ENCODE measurements around the gene CUBN.

The CUBN gene

GRCh38 chr10:17114878-17115444 is 14.7 kb downstream of the CUBN start (continued):
- TF ChIP-seq, protein P1, sequence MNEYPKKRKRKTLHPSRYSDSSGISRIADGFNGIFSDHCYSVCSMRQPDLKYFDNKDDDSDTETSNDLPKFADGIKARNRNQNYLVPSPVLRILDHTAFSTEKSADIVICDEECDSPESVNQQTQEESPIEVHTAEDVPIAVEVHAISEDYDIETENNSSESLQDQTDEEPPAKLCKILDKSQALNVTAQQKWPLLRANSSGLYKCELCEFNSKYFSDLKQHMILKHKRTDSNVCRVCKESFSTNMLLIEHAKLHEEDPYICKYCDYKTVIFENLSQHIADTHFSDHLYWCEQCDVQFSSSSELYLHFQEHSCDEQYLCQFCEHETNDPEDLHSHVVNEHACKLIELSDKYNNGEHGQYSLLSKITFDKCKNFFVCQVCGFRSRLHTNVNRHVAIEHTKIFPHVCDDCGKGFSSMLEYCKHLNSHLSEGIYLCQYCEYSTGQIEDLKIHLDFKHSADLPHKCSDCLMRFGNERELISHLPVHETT (tag by site-specific recombination; IDR thresholded peaks at IDR 0.05): peak; percentile 87; the same call in 1 of the 2 replicates
- TF ChIP-seq ZSCAN23 (tag by site-specific recombination; IDR thresholded peaks at IDR 0.05) (peak; percentile 65; the same call in 1 of the 2 replicates), ZBTB1 (tag by site-specific recombination; IDR thresholded peaks at IDR 0.05) (peak; percentile 93), ZFP69B (tag by site-specific recombination; IDR thresholded peaks at IDR 0.05) (peak; percentile 57; the same call in 1 of the 2 replicates), ZFP3 (tag by site-specific recombination; IDR thresholded peaks at IDR 0.05; ENCODE audit: low read depth) (0 out of 2 replicates have a peak, but pooled peaks have one; percentile 15), ZEB2 (tag by site-specific recombination; IDR thresholded peaks at IDR 0.05) (peak; percentile 61; the same call in 1 of the 2 replicates), ZBTB21 (tag by site-specific recombination; IDR thresholded peaks at IDR 0.05) (peak; percentile 65; the same call in 1 of the 2 replicates), ZNF843 (tag by site-specific recombination; IDR thresholded peaks at IDR 0.05) (peak; percentile 24; the same call in 1 of the 2 replicates), PATZ1 (tag by site-specific recombination; IDR thresholded peaks at IDR 0.05) (peak; percentile 66), ZBTB8A (tag by site-specific recombination; IDR thresholded peaks at IDR 0.05) (peak; percentile 41; the same call in 1 of the 2 replicates), REPIN1 (tag by site-specific recombination; IDR thresholded peaks at IDR 0.05; ENCODE audit: low read depth) (peak; percentile 80; the same call in 1 of the 2 replicates), SP7 (tag by site-specific recombination; IDR thresholded peaks at IDR 0.05) (peak; percentile 75), KLF8 (tag by site-specific recombination; IDR thresholded peaks at IDR 0.05) (peak; percentile 39; the same call in 1 of the 2 replicates), ZNF600 (tag by site-specific recombination; IDR thresholded peaks at IDR 0.05) (peak; percentile 60; the same call in 1 of the 2 replicates), ZNF324 (tag by site-specific recombination; IDR thresholded peaks at IDR 0.05) (peak; percentile 60; the same call in 1 of the 2 replicates), ZNF335 (tag by site-specific recombination; conservative IDR thresholded peaks at IDR 0.05) (peak; percentile 94), ZNF629 (tag by site-specific recombination; IDR thresholded peaks at IDR 0.05) (peak; percentile 84), ZNF792 (tag by site-specific recombination; IDR thresholded peaks at IDR 0.05) (peak; percentile 84; the same call in 1 of the 2 replicates), ZBTB17 (tag by site-specific recombination; IDR thresholded peaks at IDR 0.05) (peak; percentile 73)
- TF ChIP-seq, protein P2, sequence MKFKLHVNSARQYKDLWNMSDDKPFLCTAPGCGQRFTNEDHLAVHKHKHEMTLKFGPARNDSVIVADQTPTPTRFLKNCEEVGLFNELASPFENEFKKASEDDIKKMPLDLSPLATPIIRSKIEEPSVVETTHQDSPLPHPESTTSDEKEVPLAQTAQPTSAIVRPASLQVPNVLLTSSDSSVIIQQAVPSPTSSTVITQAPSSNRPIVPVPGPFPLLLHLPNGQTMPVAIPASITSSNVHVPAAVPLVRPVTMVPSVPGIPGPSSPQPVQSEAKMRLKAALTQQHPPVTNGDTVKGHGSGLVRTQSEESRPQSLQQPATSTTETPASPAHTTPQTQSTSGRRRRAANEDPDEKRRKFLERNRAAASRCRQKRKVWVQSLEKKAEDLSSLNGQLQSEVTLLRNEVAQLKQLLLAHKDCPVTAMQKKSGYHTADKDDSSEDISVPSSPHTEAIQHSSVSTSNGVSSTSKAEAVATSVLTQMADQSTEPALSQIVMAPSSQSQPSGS (tag by site-specific recombination; IDR thresholded peaks at IDR 0.05; ENCODE audit: low read depth): 0 out of 2 replicates have a peak, but pooled peaks have one; percentile 18
- TF ChIP-seq, protein P3, sequence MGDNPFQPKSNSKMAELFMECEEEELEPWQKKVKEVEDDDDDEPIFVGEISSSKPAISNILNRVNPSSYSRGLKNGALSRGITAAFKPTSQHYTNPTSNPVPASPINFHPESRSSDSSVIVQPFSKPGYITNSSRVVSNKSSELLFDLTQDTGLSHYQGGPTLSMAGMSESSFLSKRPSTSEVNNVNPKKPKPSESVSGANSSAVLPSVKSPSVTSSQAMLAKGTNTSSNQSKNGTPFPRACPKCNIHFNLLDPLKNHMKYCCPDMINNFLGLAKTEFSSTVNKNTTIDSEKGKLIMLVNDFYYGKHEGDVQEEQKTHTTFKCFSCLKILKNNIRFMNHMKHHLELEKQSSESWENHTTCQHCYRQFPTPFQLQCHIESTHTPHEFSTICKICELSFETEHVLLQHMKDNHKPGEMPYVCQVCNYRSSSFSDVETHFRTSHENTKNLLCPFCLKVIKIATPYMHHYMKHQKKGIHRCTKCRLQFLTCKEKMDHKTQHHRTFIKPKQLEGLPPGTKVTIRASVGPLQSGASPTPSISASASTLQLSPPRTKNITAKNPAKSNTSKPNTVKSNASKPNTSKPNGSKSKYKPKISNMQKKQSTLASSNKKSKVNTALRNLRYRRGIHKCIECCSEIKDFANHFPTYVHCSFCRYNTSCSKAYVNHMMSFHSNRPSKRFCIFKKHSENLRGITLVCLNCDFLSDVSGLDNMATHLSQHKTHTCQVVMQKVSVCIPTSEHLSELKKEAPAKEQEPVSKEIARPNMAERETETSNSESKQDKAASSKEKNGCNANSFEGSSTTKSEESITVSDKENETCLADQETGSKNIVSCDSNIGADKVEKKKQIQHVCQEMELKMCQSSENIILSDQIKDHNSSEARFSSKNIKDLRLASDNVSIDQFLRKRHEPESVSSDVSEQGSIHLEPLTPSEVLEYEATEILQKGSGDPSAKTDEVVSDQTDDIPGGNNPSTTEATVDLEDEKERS (tag by site-specific recombination; IDR thresholded peaks at IDR 0.05): peak; percentile 58; the same call in 1 of the 2 replicates
- TF ChIP-seq, protein P4, sequence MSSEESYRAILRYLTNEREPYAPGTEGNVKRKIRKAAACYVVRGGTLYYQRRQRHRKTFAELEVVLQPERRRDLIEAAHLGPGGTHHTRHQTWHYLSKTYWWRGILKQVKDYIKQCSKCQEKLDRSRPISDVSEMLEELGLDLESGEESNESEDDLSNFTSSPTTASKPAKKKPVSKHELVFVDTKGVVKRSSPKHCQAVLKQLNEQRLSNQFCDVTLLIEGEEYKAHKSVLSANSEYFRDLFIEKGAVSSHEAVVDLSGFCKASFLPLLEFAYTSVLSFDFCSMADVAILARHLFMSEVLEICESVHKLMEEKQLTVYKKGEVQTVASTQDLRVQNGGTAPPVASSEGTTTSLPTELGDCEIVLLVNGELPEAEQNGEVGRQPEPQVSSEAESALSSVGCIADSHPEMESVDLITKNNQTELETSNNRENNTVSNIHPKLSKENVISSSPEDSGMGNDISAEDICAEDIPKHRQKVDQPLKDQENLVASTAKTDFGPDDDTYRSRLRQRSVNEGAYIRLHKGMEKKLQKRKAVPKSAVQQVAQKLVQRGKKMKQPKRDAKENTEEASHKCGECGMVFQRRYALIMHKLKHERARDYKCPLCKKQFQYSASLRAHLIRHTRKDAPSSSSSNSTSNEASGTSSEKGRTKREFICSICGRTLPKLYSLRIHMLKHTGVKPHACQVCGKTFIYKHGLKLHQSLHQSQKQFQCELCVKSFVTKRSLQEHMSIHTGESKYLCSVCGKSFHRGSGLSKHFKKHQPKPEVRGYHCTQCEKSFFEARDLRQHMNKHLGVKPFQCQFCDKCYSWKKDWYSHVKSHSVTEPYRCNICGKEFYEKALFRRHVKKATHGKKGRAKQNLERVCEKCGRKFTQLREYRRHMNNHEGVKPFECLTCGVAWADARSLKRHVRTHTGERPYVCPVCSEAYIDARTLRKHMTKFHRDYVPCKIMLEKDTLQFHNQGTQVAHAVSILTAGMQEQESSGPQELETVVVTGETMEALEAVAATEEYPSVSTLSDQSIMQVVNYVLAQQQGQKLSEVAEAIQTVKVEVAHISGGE (tag by site-specific recombination; conservative IDR thresholded peaks at IDR 0.05; ENCODE audit: low read depth): peak; percentile 32; the same call in 1 of the 2 replicates
- TF ChIP-seq, protein P5, sequence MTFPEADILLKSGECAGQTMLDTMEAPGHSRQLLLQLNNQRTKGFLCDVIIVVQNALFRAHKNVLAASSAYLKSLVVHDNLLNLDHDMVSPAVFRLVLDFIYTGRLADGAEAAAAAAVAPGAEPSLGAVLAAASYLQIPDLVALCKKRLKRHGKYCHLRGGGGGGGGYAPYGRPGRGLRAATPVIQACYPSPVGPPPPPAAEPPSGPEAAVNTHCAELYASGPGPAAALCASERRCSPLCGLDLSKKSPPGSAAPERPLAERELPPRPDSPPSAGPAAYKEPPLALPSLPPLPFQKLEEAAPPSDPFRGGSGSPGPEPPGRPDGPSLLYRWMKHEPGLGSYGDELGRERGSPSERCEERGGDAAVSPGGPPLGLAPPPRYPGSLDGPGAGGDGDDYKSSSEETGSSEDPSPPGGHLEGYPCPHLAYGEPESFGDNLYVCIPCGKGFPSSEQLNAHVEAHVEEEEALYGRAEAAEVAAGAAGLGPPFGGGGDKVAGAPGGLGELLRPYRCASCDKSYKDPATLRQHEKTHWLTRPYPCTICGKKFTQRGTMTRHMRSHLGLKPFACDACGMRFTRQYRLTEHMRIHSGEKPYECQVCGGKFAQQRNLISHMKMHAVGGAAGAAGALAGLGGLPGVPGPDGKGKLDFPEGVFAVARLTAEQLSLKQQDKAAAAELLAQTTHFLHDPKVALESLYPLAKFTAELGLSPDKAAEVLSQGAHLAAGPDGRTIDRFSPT (tag by site-specific recombination; IDR thresholded peaks at IDR 0.05): peak; percentile 90
- TF ChIP-seq, protein P6, sequence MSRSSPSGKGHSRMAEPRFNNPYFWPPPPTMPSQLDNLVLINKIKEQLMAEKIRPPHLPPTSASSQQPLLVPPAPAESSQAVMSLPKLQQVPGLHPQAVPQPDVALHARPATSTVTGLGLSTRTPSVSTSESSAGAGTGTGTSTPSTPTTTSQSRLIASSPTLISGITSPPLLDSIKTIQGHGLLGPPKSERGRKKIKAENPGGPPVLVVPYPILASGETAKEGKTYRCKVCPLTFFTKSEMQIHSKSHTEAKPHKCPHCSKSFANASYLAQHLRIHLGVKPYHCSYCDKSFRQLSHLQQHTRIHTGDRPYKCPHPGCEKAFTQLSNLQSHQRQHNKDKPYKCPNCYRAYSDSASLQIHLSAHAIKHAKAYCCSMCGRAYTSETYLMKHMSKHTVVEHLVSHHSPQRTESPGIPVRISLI (tag by site-specific recombination; IDR thresholded peaks at IDR 0.05): peak; percentile 99
